B cell (primary cell): ENCODE results near the gene LCN15. TPM values are rescaled to one million over a fixed set of nuclear protein-coding genes. Genes with fewer than 3 reads are reported as not detected.

Experiments used
- ATAC-seq: fragments of 200-7000 bp; cut with Tn5 transposase; one replicate; pipeline ENCODE4 v1.10.0; 2021; ENCODE audit warnings: low read depth, mild to moderate bottlenecking, moderate number of reproducible peaks, moderate library complexity
- CTCF ChIA-PET: fragments of 350-600 bp; sonication (Branson Sonifier 250); formaldehyde crosslinking; loops from one replicate; lab custom pipeline; 2021; ENCODE audit warnings: antibody characterized with exemption, inconsistent platforms; lab: Charles Lee
- POLR2A ChIA-PET: fragments of 350-600 bp; sonication (Branson Sonifier 250); formaldehyde crosslinking; loops from one replicate; lab custom pipeline; 2021; ENCODE audit warnings: antibody characterized with exemption; lab: Charles Lee
- DNase-seq: peaks from one replicate; pipeline ENCODE4 v3.0.0; 2013
- H2AFZ ChIP-seq: 2 replicates; pipeline ENCODE4 v1.6.1; 2012; ENCODE audit warnings: mild to moderate bottlenecking, low read depth, low read length; ENCODE audit not compliant: insufficient read depth, poor library complexity, severe bottlenecking
- H3K27ac ChIP-seq, 2 donors: 1 replicate in 1 of 2; 2 replicates in 1 of 2; pipeline ENCODE4 v1.5.1; 2012 to 2013; ENCODE audit warnings: low read length in 2 of 2, mild to moderate bottlenecking in 2 of 2, moderate library complexity in 1 of 2
- H3K27me3 ChIP-seq, 4 experiments: fragments of 200-600 bp in 1 of 4; sonication (generic) in 1 of 4; replicated peaks in 1 of 4; 1 replicate in 2 of 4; 2 replicates in 2 of 4; pipeline versions ENCODE4 v1.6.1 to v1.7.0; 2013 to 2016; ENCODE audit warnings: low read length in 3 of 4, mild to moderate bottlenecking in 2 of 4, mixed read lengths in 1 of 4, moderate library complexity in 1 of 4; ENCODE audit not compliant: insufficient read depth in 4 of 4, control insufficient read depth in 3 of 4; ENCODE audit errors: control extremely low read depth in 1 of 4
- H3K36me3 ChIP-seq, 2 experiments: replicated peaks in 1 of 2; 1 replicate in 1 of 2; 2 replicates in 1 of 2; pipeline versions ENCODE4 v1.6.1 to v1.7.1; 2013; ENCODE audit warnings: low read length in 1 of 2; ENCODE audit not compliant: insufficient read depth in 2 of 2, control insufficient read depth in 1 of 2; ENCODE audit errors: control extremely low read depth in 1 of 2, extremely low read depth in 1 of 2
- H3K4me1 ChIP-seq, 2 donors: fragments of 200-600 bp in 1 of 2; sonication (generic) in 1 of 2; 1 replicate in 1 of 2; 2 replicates in 1 of 2; pipeline versions ENCODE4 v1.5.1 to v1.6.1; 2013 to 2017; ENCODE audit warnings: low read length in 2 of 2; ENCODE audit not compliant: control insufficient read depth in 2 of 2, insufficient read depth in 2 of 2
- H3K4me2 ChIP-seq: replicated peaks from 2 replicates; pipeline ENCODE3; 2012; ENCODE audit warnings: mild to moderate bottlenecking, low read depth, low read length; ENCODE audit not compliant: poor library complexity, severe bottlenecking
- H3K4me3 ChIP-seq, 5 experiments: fragments of 200-600 bp in 1 of 5; sonication (generic) in 1 of 5; 1 replicate in 3 of 5; 2 replicates in 2 of 5; pipeline versions ENCODE4 v1.5.1 to v1.7.0; 2011 to 2016; ENCODE audit warnings: low read length in 4 of 5, mild to moderate bottlenecking in 4 of 5, low read depth in 2 of 5, control low read depth in 1 of 5, moderate library complexity in 1 of 5; ENCODE audit not compliant: insufficient read depth in 1 of 5; ENCODE audit errors: control extremely low read depth in 1 of 5, extremely low read depth in 1 of 5
- H3K79me2 ChIP-seq: fragments of 200-600 bp; sonication (generic); one replicate; pipeline ENCODE4 v1.6.0; 2016; ENCODE audit warnings: low read length; ENCODE audit not compliant: control insufficient read depth, insufficient read depth
- H3K9ac ChIP-seq: fragments of 200-600 bp; sonication (generic); 2 replicates; pipeline ENCODE4 v1.6.1; 2017; ENCODE audit warnings: mild to moderate bottlenecking, low read length, moderate library complexity
- H3K9me3 ChIP-seq, 3 donors: one replicate each; pipeline versions ENCODE4 v1.6.1 to v1.7.1; 2013; ENCODE audit warnings: low read length in 2 of 3; ENCODE audit not compliant: control insufficient read depth in 2 of 3, insufficient read depth in 1 of 3; ENCODE audit errors: control extremely low read depth in 1 of 3
- H4K20me1 ChIP-seq: 2 replicates; pipeline ENCODE4 v1.6.0; 2012; ENCODE audit warnings: mild to moderate bottlenecking, low read length; ENCODE audit not compliant: insufficient read depth, control insufficient read depth, poor library complexity, severe bottlenecking
- H3K27ac Mint-ChIP-seq: one replicate; pipeline ENCODE4 v1.8.0; 2021; ENCODE audit warnings: mixed read lengths
- H3K27me3 Mint-ChIP-seq: one replicate; pipeline ENCODE4 v1.8.0; 2021; ENCODE audit warnings: mixed read lengths
- H3K4me1 Mint-ChIP-seq: one replicate; pipeline ENCODE4 v1.8.0; 2021; ENCODE audit warnings: mixed read lengths
- H3K4me3 Mint-ChIP-seq: one replicate; pipeline ENCODE4 v1.8.0; 2021; ENCODE audit warnings: mixed read lengths
- H3K9me3 Mint-ChIP-seq: one replicate; pipeline ENCODE4 v1.8.0; 2022; ENCODE audit warnings: mixed read lengths; ENCODE audit not compliant: insufficient read depth
- CTCF ChIP-seq: fragments of 200-600 bp; IDR thresholded peaks from one replicate; pipeline ENCODE4 v1.8.0; 2022; ENCODE audit warnings: antibody characterized with exemption, mild to moderate bottlenecking
- EZH2 ChIP-seq: IDR thresholded peaks from 2 replicates; pipeline ENCODE4 v1.6.1; 2012; ENCODE audit warnings: borderline replicate concordance, low read depth, mild to moderate bottlenecking, moderate library complexity, low read length; ENCODE audit not compliant: insufficient read depth, poor library complexity, severe bottlenecking
- WGBS: methylation state at CpG from one replicate; pipeline ENCODE4 v1.1.5; 2013; ENCODE audit warnings: missing lambda C conversion rate; ENCODE audit not compliant: insufficient coverage; 5-methylcytosine and 5-hydroxymethylcytosine counted together
- intact Hi-C: fragments of 100-400 bp; cut with micrococcal nuclease; formaldehyde crosslinking; loops from one replicate; pipeline ENCODE4 v1.10.0; 2022
- polyA plus RNA-seq: library from polyadenylated mRNA; depleted of rRNA; stranded (reverse); fragments of >200 nt; gene quantifications from 2 replicates; pipeline ENCODE4 v1.2.3, GENCODE V29; 2012
- total RNA-seq, 2 donors: library from RNA; stranded (reverse); fragments of 120-200 nt in 1 of 2; gene quantifications; 1 replicate in 1 of 2; 2 replicates in 1 of 2; pipeline versions ENCODE4 v1.2.3 to v1.2.4, GENCODE V29; 2013 to 2022

Gene LCN15
- total and polyA plus RNA-seq, 2 donors (not counting 1 experiment from before 2014, with no cell fraction given): not detected

- H3K4me3 ChIP-seq: no peak overlapping the region
- TF ChIP-seq CTCF: no peak
- TF ChIP-seq EZH2: no peak
- Mint-ChIP-seq H3K9me3 (no peaks in the 10 kb centered on the region), H3K4me3 (peak overlapping the region; percentile 53), H3K27ac (peak overlapping the region; percentile 73), H3K4me1 (peaks cover 31% of the 10 kb centered on the region), H3K27me3 (no peaks in the 10 kb centered on the region)
- no peak for DNase-seq
- no peaks in the 10 kb centered on the region for H3K9me3 ChIP-seq
- intact Hi-C loops: no loop called here
- ChIA-PET CTCF (interaction anchor here (1.1 to 3.9 kb wide), 2 partner anchors 11 kb away, joined by 3 to 46 read pairs; no protein-coding TSS in a partner anchor), POLR2A (interaction anchor here (3.4 kb wide), 1 partner anchor 10 kb away, joined by 53 read pairs; no protein-coding TSS in a partner anchor)
- peaks cover 0 to 19% of the 10 kb centered on the region in 2 experiments for H3K36me3 ChIP-seq
- no peak overlapping the region for H3K4me2 ChIP-seq
- no peak overlapping the region for H3K9ac ChIP-seq
- no peaks in the 10 kb centered on the region for H3K27me3 ChIP-seq
- ATAC-seq: no peak
- peaks cover 22 to 41% of the 10 kb centered on the region in 2 donors for H3K4me1 ChIP-seq
- peaks cover 36% of the 10 kb centered on the region for H3K79me2 ChIP-seq
- WGBS: 94% methylated on average over 23 of the region's 23 CpGs
- H4K20me1 ChIP-seq: peaks cover 32% of the 10 kb centered on the region
- H3K27ac ChIP-seq: no peak overlapping the region
- no peak overlapping the region for H2AFZ ChIP-seq
These were observed 24.8 kb downstream of the LCN15 start for GRCh38 chr9:136739509-136739908.

- no peak for ATAC-seq
- no peaks in the 10 kb centered on the region for H3K9me3 Mint-ChIP-seq
- no peak overlapping the region for H3K9ac ChIP-seq
- H3K4me3 Mint-ChIP-seq: peak overlapping the region; percentile 53
- intact Hi-C loops: no loop called here
- H4K20me1 ChIP-seq: peaks cover 32% of the 10 kb centered on the region
- no peaks in the 10 kb centered on the region for H3K27me3 Mint-ChIP-seq
- 93% methylated on average over 20 of the region's 20 CpGs for WGBS
- no peak for DNase-seq
- H3K4me1 ChIP-seq: peaks cover 22 to 41% of the 10 kb centered on the region in 2 donors
- no peak overlapping the region for H3K4me2 ChIP-seq
- peak overlapping the region; percentile 73 for H3K27ac Mint-ChIP-seq
- peaks cover 0 to 19% of the 10 kb centered on the region in 2 experiments for H3K36me3 ChIP-seq
- peaks cover 36% of the 10 kb centered on the region for H3K79me2 ChIP-seq
- no peak overlapping the region for H3K27ac ChIP-seq
- TF ChIP-seq EZH2 (no peak), CTCF (no peak)
- peaks cover 29% of the 10 kb centered on the region for H3K4me1 Mint-ChIP-seq
- no peaks in the 10 kb centered on the region for H3K27me3 ChIP-seq
- POLR2A ChIA-PET: no interaction called here
- CTCF ChIA-PET: no interaction called here
- H3K9me3 ChIP-seq: no peaks in the 10 kb centered on the region
- H3K4me3 ChIP-seq: no peak overlapping the region
- H2AFZ ChIP-seq: no peak overlapping the region
These were observed 25.4 kb downstream of the LCN15 start for GRCh38 chr9:136738960-136739359.
